Cardiac fibroblast (primary cell): Measurements from ENCODE around the gene FAM240B.

ENCODE experiments used
- DNase-seq, 2 donors: peaks; one replicate each; pipeline versions ENCODE4 v3.0.0 to v3.0.0-alpha.2; 2010; ENCODE audit warnings: low read depth in 2 of 2
- H3K4me3 ChIP-seq, 2 donors: replicated peaks in 1 of 2; 1 replicate in 1 of 2; 2 replicates in 1 of 2; pipeline ENCODE4 v1.5.1; 2011; ENCODE audit warnings: low read depth in 2 of 2, low read length in 2 of 2, mild to moderate bottlenecking in 2 of 2, moderate library complexity in 1 of 2
- TF ChIP-seq, protein P1 (sequence below): IDR thresholded peaks from one replicate; pipeline ENCODE4 v1.5.1; 2011; ENCODE audit warnings: low read depth, mild to moderate bottlenecking, low read length, inconsistent platforms

Gene FAM240B

DNA sequence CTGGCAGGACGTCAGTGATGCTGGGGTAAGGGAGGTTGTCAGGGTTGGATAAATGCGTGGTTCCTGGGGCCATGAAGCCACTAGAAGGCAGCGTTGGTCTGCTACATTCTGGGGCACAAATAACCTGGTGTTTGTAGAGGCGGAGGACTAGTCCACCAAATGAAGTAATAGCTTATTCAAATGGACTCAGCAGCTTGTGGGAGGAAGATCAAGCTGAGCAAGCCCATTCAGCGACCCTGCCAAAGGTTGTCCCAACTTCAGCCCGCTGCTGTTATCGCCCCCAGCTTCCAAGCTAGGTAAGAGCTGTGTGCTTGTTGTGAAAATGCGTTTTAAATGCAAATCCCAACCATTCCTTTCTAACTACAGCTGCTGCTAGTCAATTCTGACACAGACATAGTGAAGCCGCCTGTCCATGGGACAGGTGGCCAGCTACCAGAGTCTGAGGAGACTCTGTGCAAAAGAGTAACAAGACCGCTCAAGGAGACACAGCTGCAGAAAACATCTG is 7.6 kb upstream of the FAM240B start:
- no peak overlapping the region for H3K4me3 ChIP-seq
- peak; percentile 69 to 77 for DNase-seq
- TF ChIP-seq, protein P1, sequence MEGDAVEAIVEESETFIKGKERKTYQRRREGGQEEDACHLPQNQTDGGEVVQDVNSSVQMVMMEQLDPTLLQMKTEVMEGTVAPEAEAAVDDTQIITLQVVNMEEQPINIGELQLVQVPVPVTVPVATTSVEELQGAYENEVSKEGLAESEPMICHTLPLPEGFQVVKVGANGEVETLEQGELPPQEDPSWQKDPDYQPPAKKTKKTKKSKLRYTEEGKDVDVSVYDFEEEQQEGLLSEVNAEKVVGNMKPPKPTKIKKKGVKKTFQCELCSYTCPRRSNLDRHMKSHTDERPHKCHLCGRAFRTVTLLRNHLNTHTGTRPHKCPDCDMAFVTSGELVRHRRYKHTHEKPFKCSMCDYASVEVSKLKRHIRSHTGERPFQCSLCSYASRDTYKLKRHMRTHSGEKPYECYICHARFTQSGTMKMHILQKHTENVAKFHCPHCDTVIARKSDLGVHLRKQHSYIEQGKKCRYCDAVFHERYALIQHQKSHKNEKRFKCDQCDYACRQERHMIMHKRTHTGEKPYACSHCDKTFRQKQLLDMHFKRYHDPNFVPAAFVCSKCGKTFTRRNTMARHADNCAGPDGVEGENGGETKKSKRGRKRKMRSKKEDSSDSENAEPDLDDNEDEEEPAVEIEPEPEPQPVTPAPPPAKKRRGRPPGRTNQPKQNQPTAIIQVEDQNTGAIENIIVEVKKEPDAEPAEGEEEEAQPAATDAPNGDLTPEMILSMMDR: peak; percentile 72

DNA sequence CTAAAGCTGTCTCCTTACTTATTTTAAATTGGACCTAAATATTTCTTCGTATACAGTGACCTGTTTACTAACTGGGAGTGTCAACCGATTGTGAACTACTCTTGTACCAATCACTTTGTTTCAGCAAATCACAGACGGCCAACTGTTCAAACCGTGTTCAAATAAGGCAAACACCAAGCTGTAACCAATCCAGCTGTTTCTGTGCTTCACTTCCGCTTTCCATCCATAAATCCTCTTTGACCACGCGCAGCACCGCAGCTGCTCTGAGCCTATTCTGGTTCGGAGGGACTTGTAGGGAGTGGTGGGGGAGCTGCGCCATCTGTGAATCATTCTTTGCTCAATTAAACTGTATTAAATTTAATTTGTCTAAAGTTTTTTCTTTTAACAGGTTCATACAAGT is 4.8 kb upstream of the FAM240B start:
- TF ChIP-seq, protein P1: no peak
- no peak for DNase-seq
- no peak overlapping the region for H3K4me3 ChIP-seq

DNA sequence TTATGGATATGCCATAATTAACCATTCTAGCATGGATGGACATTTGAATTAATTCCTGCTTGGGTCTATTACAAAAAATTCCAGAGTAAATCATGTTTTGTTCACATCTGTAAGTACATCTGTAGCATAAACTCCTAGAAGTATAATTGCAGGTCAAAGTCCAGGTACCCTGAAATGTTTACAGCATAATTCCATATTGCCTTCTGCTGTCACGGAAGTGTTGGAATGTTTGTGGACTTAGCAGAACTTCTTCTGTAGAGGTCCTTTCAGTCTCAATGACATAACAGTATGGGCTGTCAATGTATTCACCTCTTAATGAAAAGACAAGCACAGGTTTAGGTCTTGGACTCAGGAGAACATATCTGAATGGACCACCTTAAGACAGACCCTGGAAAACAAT is 1.8 kb downstream of the FAM240B start:
- H3K4me3 ChIP-seq: no peak overlapping the region
- TF ChIP-seq, protein P1: no peak
- no peak for DNase-seq

DNA sequence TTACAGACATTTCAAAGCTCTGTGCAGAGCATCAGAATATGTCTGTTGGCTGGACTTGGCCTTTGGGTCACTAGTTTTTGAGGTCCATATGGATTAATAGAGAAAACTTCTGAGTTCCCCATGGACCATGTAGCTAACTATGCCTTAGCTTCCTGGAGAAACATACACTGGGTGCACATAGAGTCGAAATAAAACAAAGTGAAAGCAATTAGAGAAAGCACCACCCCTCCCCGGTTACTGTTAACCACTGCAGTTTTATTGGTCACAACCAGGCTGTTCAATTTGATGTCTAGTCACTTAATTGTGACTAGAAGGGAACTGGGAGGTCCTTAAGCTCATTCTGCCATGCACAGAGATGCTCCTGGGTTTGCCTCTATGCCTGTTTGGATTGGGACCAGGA is 4.2 kb downstream of the FAM240B start:
- TF ChIP-seq, protein P1: no peak
- no peak for DNase-seq
- no peak overlapping the region for H3K4me3 ChIP-seq

DNA sequence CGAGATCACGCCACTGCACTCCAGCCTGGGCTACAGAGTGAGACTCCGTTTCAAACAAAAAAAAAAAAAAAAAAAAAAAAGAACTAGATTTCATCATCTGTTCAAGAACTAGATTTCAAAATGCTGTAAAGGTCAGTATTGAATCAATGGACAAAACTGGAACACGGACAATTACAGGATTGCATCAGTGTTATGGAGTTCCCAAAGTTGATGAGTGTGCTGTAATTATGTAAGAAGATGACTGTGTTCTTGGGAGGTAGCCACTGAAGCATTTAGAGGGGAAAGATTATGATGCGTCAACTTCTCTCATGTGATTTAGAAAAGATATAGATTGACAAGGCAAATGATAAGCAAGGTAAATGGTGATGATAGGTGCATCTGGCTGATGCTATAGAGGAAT is 6.5 kb downstream of the FAM240B start:
- DNase-seq: peak; percentile 95 to 97
- no peak overlapping the region for H3K4me3 ChIP-seq
- TF ChIP-seq, protein P1: no peak

DNA sequence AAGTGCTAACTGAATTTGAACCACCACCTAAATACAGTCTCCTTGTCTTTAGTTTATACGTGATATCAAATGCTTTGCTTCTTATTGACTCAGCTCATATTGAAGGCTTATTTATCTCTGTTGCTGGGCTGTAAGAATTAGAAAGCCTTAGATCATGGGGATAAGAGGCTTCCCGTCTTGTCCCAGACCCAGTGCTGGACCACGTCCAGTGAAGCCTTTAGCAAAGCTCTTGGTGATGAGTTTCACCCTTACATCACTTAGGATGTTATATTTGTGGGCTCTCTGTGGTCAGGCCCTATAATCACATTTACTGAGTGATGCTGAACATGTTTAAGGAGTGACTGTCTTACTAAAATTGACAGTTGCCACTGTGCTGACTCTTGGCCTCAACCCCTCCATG is 11.2 kb downstream of the FAM240B start:
- TF ChIP-seq, protein P1: no peak
- DNase-seq: peak in 1 of 2 donors; percentile 60
- H3K4me3 ChIP-seq: no peak overlapping the region
